Osteoblast (primary cell): ENCODE measurements around the gene BFSP2. TPM values are rescaled to one million over a fixed set of nuclear protein-coding genes. Genes with fewer than 3 reads are reported as not detected.

Source experiments
- DNase-seq: peaks from one replicate; pipeline ENCODE4 v3.0.0; 2011; ENCODE audit warnings: low spot score, mixed read lengths; ENCODE audit not compliant: insufficient read length; ENCODE audit errors: missing footprints
- H2AFZ ChIP-seq: 2 replicates; pipeline ENCODE4 v1.6.0; 2011; ENCODE audit warnings: mild to moderate bottlenecking, low read length
- H3K27ac ChIP-seq: 2 replicates; pipeline ENCODE4 v1.5.1; 2011; ENCODE audit warnings: mild to moderate bottlenecking, low read depth, low read length, moderate library complexity
- H3K27me3 ChIP-seq: 2 replicates; pipeline ENCODE4 v1.6.0; 2012; ENCODE audit warnings: mild to moderate bottlenecking, control low read depth, inconsistent platforms, low read length, moderate library complexity; ENCODE audit not compliant: insufficient read depth
- H3K36me3 ChIP-seq: 2 replicates; pipeline ENCODE4 v1.5.1; 2011; ENCODE audit warnings: mild to moderate bottlenecking, low read length, control low read depth, moderate library complexity; ENCODE audit not compliant: insufficient read depth
- H3K4me1 ChIP-seq: 2 replicates; pipeline ENCODE4 v1.5.1; 2011; ENCODE audit warnings: mild to moderate bottlenecking, low read length, control low read depth, moderate library complexity; ENCODE audit not compliant: insufficient read depth
- H3K4me2 ChIP-seq: 2 replicates; pipeline ENCODE4 v1.6.0; 2011; ENCODE audit warnings: mild to moderate bottlenecking, low read length; ENCODE audit not compliant: insufficient read depth
- H3K4me3 ChIP-seq: fragments of 200-600 bp; sonication (generic); 3 replicates; pipeline ENCODE4 v1.5.1; 2012; ENCODE audit warnings: mild to moderate bottlenecking, low read length, inconsistent platforms; ENCODE audit not compliant: insufficient read depth
- H3K79me2 ChIP-seq: 2 replicates; pipeline ENCODE4 v1.6.0; 2012; ENCODE audit warnings: mild to moderate bottlenecking, low read length, control low read depth, inconsistent platforms; ENCODE audit not compliant: insufficient read depth
- H3K9me3 ChIP-seq: 2 replicates; pipeline ENCODE4 v1.5.1; 2011; ENCODE audit warnings: low read depth, low read length, control low read depth
- H4K20me1 ChIP-seq: 2 replicates; pipeline ENCODE4 v1.6.0; 2012; ENCODE audit warnings: mild to moderate bottlenecking, low read length, control low read depth; ENCODE audit not compliant: insufficient read depth
- total RNA-seq: library from RNA; depleted of rRNA; stranded (reverse); fragments of >200 nt; gene quantifications from 2 replicates; pipeline ENCODE4 v1.2.3, GENCODE V29; 2012
- TF ChIP-seq, protein P1 (sequence below): IDR thresholded peaks from 2 replicates; pipeline ENCODE4 v1.5.1; 2011; ENCODE audit warnings: mild to moderate bottlenecking, low read depth, low read length, moderate library complexity; ENCODE audit errors: extremely low read depth

BFSP2 gene
- total RNA-seq, 1 donor: not detected

DNA sequence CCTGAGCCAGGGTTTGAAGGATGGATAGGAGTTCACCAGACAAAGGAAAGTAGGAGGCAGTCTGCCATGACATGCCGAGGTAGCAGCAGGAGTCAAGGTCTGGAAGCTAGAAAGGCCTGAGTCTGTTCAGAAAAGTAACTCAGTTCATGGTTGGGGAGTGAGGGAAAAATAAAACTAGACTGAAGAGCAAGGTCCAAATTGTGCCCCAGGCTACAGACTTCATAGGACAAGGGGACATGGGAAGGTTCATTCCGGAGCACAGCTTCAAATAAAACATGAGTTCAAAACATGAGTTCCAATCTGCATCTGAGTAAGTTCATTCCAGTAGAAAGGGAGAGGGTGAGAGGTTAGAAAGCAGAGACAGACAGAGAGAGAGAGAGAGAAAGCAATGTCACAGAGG lies 39.7 kb downstream of the BFSP2 start:
- Histone ChIP-seq H3K9me3 (no peaks in the 10 kb centered on the region), H3K4me2 (no peak overlapping the region), H3K4me1 (peaks cover 10% of the 10 kb centered on the region), H2AFZ (no peak overlapping the region), H3K79me2 (no peaks in the 10 kb centered on the region), H3K36me3 (no peaks in the 10 kb centered on the region), H3K4me3 (no peak overlapping the region), H3K27ac (no peak overlapping the region), H4K20me1 (no peaks in the 10 kb centered on the region), H3K27me3 (no peaks in the 10 kb centered on the region)
- DNase-seq: no peak
- TF ChIP-seq, protein P1, sequence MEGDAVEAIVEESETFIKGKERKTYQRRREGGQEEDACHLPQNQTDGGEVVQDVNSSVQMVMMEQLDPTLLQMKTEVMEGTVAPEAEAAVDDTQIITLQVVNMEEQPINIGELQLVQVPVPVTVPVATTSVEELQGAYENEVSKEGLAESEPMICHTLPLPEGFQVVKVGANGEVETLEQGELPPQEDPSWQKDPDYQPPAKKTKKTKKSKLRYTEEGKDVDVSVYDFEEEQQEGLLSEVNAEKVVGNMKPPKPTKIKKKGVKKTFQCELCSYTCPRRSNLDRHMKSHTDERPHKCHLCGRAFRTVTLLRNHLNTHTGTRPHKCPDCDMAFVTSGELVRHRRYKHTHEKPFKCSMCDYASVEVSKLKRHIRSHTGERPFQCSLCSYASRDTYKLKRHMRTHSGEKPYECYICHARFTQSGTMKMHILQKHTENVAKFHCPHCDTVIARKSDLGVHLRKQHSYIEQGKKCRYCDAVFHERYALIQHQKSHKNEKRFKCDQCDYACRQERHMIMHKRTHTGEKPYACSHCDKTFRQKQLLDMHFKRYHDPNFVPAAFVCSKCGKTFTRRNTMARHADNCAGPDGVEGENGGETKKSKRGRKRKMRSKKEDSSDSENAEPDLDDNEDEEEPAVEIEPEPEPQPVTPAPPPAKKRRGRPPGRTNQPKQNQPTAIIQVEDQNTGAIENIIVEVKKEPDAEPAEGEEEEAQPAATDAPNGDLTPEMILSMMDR: no peak

DNA sequence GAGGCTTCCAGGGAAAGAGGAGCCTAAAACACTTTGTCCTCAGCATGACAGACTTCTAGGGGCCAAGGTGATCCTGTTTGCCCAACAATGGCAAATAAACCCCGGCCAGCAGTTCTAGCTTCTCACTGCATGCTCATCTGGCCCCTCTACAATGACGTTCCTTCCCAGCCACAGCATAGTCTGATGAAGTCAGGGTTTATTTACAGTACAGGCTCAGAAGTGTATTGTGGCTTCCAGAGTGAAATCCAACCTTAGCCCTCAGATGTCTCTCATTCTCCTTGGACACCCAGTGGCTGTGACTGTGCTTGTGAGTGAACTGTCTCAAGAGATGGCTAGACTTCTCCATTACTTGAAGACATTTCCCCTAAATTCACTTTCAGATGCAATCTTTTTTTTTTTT lies 40.8 kb downstream of the BFSP2 start:
- Histone ChIP-seq H3K27ac (no peak overlapping the region), H3K4me2 (no peak overlapping the region), H3K4me3 (no peak overlapping the region), H4K20me1 (no peaks in the 10 kb centered on the region), H3K4me1 (peaks cover 10% of the 10 kb centered on the region), H3K27me3 (no peaks in the 10 kb centered on the region), H3K9me3 (no peaks in the 10 kb centered on the region), H2AFZ (peak overlapping the region; percentile 10), H3K79me2 (no peaks in the 10 kb centered on the region), H3K36me3 (no peaks in the 10 kb centered on the region)
- no peak for DNase-seq
- TF ChIP-seq, protein P1: no peak

DNA sequence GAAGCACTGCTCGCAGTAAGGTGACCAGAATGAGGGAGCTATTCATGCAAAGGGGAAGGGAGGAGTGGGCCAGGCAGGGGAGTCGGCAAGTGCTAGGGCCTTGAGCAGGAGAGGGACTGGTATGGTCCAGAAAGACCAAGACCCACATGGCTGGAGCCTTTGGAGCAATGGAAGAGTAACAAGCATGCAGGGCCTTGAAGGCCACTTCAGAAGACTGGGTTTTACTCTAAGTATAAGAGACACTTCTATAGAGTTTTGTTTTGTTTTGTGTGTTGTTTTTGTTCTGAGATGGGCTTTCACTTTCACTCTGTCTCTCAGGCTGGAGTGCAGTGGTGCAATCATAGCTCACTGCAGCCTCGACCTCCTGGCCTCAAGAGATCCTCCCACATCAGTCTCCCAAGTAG lies 42.0 kb downstream of the BFSP2 start:
- Histone ChIP-seq H4K20me1 (no peaks in the 10 kb centered on the region), H3K4me3 (peak overlapping the region; percentile 47), H2AFZ (peak overlapping the region; percentile 94)

DNA sequence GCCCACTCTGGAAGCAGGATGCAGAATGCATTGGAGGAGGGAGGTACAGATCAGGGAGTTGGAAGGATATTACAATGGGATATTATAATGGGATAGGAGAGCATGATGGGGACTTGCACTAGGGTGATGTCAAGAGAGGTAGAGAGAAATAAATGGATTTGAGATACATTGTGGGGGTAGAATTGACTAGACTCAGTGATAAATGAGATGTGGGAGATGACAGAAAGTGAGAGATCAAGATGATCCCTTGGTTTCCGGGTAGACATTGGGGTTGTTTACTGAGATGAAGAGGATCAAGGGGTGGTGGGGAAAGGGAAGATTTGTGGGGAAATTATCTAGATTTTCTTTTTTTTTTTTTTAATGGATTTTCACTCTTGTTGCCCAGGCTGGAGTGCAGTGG lies 42.7 kb downstream of the BFSP2 start:
- H3K4me3 ChIP-seq: no peak overlapping the region
- H3K27me3 ChIP-seq: no peaks in the 10 kb centered on the region
- H3K36me3 ChIP-seq: no peaks in the 10 kb centered on the region
- H4K20me1 ChIP-seq: no peaks in the 10 kb centered on the region
- H2AFZ ChIP-seq: no peak overlapping the region
- TF ChIP-seq, protein P1: no peak
- no peak overlapping the region for H3K4me2 ChIP-seq
- peaks cover 9% of the 10 kb centered on the region for H3K4me1 ChIP-seq
- H3K79me2 ChIP-seq: no peaks in the 10 kb centered on the region
- DNase-seq: no peak
- H3K9me3 ChIP-seq: no peaks in the 10 kb centered on the region
- H3K27ac ChIP-seq: no peak overlapping the region

More for the DNA sequence above, 42.0 kb downstream of the BFSP2 start:
- peak overlapping the region; percentile 67 for H3K4me2 ChIP-seq
- DNase-seq: no peak
- H3K36me3 ChIP-seq: no peaks in the 10 kb centered on the region
- no peaks in the 10 kb centered on the region for H3K9me3 ChIP-seq
- no peaks in the 10 kb centered on the region for H3K27me3 ChIP-seq
- no peak overlapping the region for H3K27ac ChIP-seq
- no peaks in the 10 kb centered on the region for H3K79me2 ChIP-seq
- H3K4me1 ChIP-seq: peaks cover 10% of the 10 kb centered on the region
- TF ChIP-seq, protein P1: no peak
